HepG2 (cell line): ENCODE data around the gene ARPC1A. TPM values are rescaled to one million over a fixed set of nuclear protein-coding genes. Genes with fewer than 3 reads are reported as not detected.

Source experiments
- DMAP1 ChIP-seq: IDR thresholded peaks from 2 replicates; pipeline ENCODE4 v1.6.1; 2016
- FOXC1 ChIP-seq: sonication (generic); formaldehyde crosslinking; IDR thresholded peaks from 2 replicates; pipeline ENCODE4 v1.8.0; 2022; ENCODE audit warnings: mild to moderate bottlenecking, missing genetic modification reagents, borderline replicate concordance
- FOXM1 ChIP-seq: sonication (generic); formaldehyde crosslinking; IDR thresholded peaks from 2 replicates; pipeline ENCODE4 v1.5.0; 2020; ENCODE audit warnings: missing genetic modification reagents
- GFI1 ChIP-seq: sonication (generic); formaldehyde crosslinking; IDR thresholded peaks from 2 replicates; pipeline ENCODE4 v1.5.0; 2020; ENCODE audit warnings: missing genetic modification reagents, mild to moderate bottlenecking, borderline replicate concordance
- HIVEP1 ChIP-seq: sonication (generic); formaldehyde crosslinking; IDR thresholded peaks from 2 replicates; pipeline ENCODE4 v1.4.0; 2020; ENCODE audit warnings: mild to moderate bottlenecking, missing genetic modification reagents
- IRF2 ChIP-seq: IDR thresholded peaks from 2 replicates; pipeline ENCODE4 v1.6.1; 2018; ENCODE audit warnings: missing genetic modification reagents, missing compliant biosample characterization
- KDM1A ChIP-seq: IDR thresholded peaks from 2 replicates; pipeline ENCODE4 v1.6.1; 2016; ENCODE audit warnings: missing compliant biosample characterization
- MBD4 ChIP-seq: IDR thresholded peaks from 2 replicates; pipeline ENCODE4 v1.6.1; 2012; ENCODE audit warnings: low read length, inconsistent platforms, borderline replicate concordance
- NR1H2 ChIP-seq: sonication (generic); formaldehyde crosslinking; IDR thresholded peaks from 2 replicates; pipeline ENCODE4 v1.8.1; 2022; ENCODE audit warnings: low read depth, missing genetic modification reagents, borderline replicate concordance
- POLR2AphosphoS2 ChIP-seq: IDR thresholded peaks from 2 replicates; pipeline ENCODE4 v1.6.1; 2011; ENCODE audit warnings: low read depth, low read length, improper control_type of control experiment
- SMAD9 ChIP-seq: sonication (generic); formaldehyde crosslinking; IDR thresholded peaks from 2 replicates; pipeline ENCODE4 v1.5.1; 2020; ENCODE audit warnings: mild to moderate bottlenecking, missing genetic modification reagents
- SP2 ChIP-seq: sonication (generic); formaldehyde crosslinking; IDR thresholded peaks from 2 replicates; pipeline ENCODE4 v1.5.1; 2020; ENCODE audit warnings: mild to moderate bottlenecking, missing genetic modification reagents
- TAF15 ChIP-seq: fragments of 200-400 bp; formaldehyde crosslinking; IDR thresholded peaks from one replicate; pipeline ENCODE4 v1.6.1; 2018; ENCODE audit warnings: mild to moderate bottlenecking, low read depth, low read length; ENCODE audit not compliant: poor library complexity, severe bottlenecking
- TBP ChIP-seq: sonication (generic); formaldehyde crosslinking; IDR thresholded peaks from 2 replicates; pipeline ENCODE4 v1.5.0; 2020; ENCODE audit warnings: missing genetic modification reagents
- ZFP82 ChIP-seq: sonication (generic); formaldehyde crosslinking; IDR thresholded peaks from 2 replicates; pipeline ENCODE4 v1.5.1; 2020; ENCODE audit warnings: mild to moderate bottlenecking, missing genetic modification reagents, borderline replicate concordance
- ZNF124 ChIP-seq: sonication (generic); formaldehyde crosslinking; IDR thresholded peaks from 2 replicates; pipeline ENCODE4 v1.4.0; 2020; ENCODE audit warnings: missing genetic modification reagents
- ZNF17 ChIP-seq: sonication (generic); formaldehyde crosslinking; IDR thresholded peaks from 2 replicates; pipeline ENCODE4 v1.5.0; 2020; ENCODE audit warnings: mild to moderate bottlenecking, missing genetic modification reagents
- ZNF225 ChIP-seq: sonication (generic); formaldehyde crosslinking; IDR thresholded peaks from 2 replicates; pipeline ENCODE4 v1.4.0; 2020; ENCODE audit warnings: mild to moderate bottlenecking, missing genetic modification reagents
- ZNF550 ChIP-seq: sonication (generic); formaldehyde crosslinking; IDR thresholded peaks from 2 replicates; pipeline ENCODE4 v1.4.0; 2020; ENCODE audit warnings: mild to moderate bottlenecking, missing genetic modification reagents, borderline replicate concordance
- ZNF747 ChIP-seq: sonication (generic); formaldehyde crosslinking; IDR thresholded peaks from 2 replicates; pipeline ENCODE4 v1.8.1; 2023; ENCODE audit warnings: missing genetic modification reagents, mild to moderate bottlenecking, borderline replicate concordance
- polyA plus RNA-seq, 8 experiments: library from polyadenylated mRNA; depleted of rRNA in 3 of 8; stranded (reverse) in 7 of 8; unstranded in 1 of 8; fragments of >200 nt; fragmentation: Illumina TruSeq in 4 of 8; extraction: Trizol in 4 of 8; gene quantifications; 2 replicates each; pipeline versions ENCODE4 v1.2.1 to v1.2.3, GENCODE V29; 2011 to 2016; ENCODE audit warnings: low read depth in 4 of 8, missing spikeins in 1 of 8, mixed read lengths in 1 of 8; ENCODE audit not compliant: insufficient read depth in 1 of 8
- total RNA-seq, 5 experiments: library from RNA; depleted of rRNA; stranded (reverse); fragments of >200 nt; fragmentation: Illumina TruSeq; extraction: Trizol; gene quantifications; 2 replicates each; pipeline ENCODE4 v1.2.3, GENCODE V29; 2016; ENCODE audit warnings: low read depth in 1 of 5
- TF ChIP-seq, protein P1 (sequence below): sonication (generic); formaldehyde crosslinking; IDR thresholded peaks from 2 replicates; pipeline ENCODE4 v1.4.0; 2020; ENCODE audit warnings: missing genetic modification reagents
- TF ChIP-seq, protein P2 (sequence below): IDR thresholded peaks from 2 replicates; pipeline ENCODE4 v1.6.1; 2016; ENCODE audit warnings: missing genetic modification reagents, missing compliant biosample characterization
- TF ChIP-seq, protein P3 (sequence below): sonication (generic); formaldehyde crosslinking; IDR thresholded peaks from 2 replicates; pipeline ENCODE4 v1.4.0; 2020; ENCODE audit warnings: mild to moderate bottlenecking, missing genetic modification reagents, borderline replicate concordance
- TF ChIP-seq, protein P4 (sequence below): IDR thresholded peaks from 2 replicates; pipeline ENCODE4 v1.6.1; 2012; ENCODE audit warnings: inconsistent platforms
- TF ChIP-seq, protein P5 (sequence below): sonication (generic); formaldehyde crosslinking; IDR thresholded peaks from 2 replicates; pipeline ENCODE4 v1.5.1; 2020; ENCODE audit warnings: mild to moderate bottlenecking, missing genetic modification reagents, moderate library complexity
- TF ChIP-seq, protein P6 (sequence below): sonication (generic); formaldehyde crosslinking; IDR thresholded peaks from 2 replicates; pipeline ENCODE4 v1.4.0; 2020; ENCODE audit warnings: missing genetic modification reagents

ARPC1A gene
- total and polyA plus RNA-seq, 2 of the 13 experiments (the other 11 are each of a cell fraction or from before 2014, with no cell fraction given): 44.3 to 88.5 TPM

DNA sequence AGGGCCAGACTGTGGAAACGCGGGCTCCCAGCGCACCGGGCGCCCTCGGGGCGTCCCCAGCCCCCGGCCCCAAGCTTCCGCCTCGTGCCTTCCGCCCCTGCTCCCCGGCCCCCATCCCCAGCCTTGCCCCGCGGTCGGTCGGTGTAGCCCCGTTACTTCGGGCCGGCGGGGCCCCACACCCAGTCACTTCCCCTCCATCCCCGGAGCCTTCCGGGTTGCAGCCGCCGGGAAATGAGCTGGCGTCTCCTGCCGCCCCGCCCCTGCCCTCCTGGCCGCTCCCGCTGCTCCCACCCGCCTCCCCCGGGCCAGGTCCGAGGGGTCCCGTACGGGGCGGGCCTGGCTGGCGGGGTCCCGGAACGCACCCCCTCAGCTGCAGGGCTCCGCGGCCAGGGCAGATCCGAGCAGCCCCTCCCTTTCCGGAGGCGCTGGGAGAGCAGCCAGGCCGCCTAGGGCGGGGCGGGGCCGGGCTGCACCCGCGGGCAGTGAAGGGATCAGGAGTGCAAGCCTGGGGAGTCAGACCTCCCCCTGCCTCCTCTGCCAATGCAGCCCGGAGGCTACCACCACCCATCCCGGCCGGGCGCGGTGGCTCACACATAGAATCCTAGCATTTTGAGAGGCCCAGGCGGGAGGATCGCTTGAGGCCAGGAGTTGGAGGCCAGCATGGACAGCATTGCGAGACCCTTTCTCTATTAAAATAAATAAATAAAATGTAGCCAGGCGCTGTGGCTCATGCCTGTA, 49.5 kb downstream of the ARPC1A start (continued):
- TF ChIP-seq, protein P1, sequence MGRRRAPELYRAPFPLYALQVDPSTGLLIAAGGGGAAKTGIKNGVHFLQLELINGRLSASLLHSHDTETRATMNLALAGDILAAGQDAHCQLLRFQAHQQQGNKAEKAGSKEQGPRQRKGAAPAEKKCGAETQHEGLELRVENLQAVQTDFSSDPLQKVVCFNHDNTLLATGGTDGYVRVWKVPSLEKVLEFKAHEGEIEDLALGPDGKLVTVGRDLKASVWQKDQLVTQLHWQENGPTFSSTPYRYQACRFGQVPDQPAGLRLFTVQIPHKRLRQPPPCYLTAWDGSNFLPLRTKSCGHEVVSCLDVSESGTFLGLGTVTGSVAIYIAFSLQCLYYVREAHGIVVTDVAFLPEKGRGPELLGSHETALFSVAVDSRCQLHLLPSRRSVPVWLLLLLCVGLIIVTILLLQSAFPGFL (CRISPR knock-in tag): no peak
- no peak for TF ChIP-seq FOXM1
- TF ChIP-seq, protein P2, sequence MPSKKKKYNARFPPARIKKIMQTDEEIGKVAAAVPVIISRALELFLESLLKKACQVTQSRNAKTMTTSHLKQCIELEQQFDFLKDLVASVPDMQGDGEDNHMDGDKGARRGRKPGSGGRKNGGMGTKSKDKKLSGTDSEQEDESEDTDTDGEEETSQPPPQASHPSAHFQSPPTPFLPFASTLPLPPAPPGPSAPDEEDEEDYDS (CRISPR knock-in tag): no peak
- TF ChIP-seq GFI1 (CRISPR knock-in tag): no peak
- TF ChIP-seq ZNF550 (CRISPR knock-in tag): no peak
- no peak for TF ChIP-seq KDM1A (CRISPR knock-in tag)
- TF ChIP-seq ZNF747 (CRISPR knock-in tag): peak; percentile 50
- no peak for TF ChIP-seq ZNF124 (CRISPR knock-in tag)
- TF ChIP-seq, protein P3, sequence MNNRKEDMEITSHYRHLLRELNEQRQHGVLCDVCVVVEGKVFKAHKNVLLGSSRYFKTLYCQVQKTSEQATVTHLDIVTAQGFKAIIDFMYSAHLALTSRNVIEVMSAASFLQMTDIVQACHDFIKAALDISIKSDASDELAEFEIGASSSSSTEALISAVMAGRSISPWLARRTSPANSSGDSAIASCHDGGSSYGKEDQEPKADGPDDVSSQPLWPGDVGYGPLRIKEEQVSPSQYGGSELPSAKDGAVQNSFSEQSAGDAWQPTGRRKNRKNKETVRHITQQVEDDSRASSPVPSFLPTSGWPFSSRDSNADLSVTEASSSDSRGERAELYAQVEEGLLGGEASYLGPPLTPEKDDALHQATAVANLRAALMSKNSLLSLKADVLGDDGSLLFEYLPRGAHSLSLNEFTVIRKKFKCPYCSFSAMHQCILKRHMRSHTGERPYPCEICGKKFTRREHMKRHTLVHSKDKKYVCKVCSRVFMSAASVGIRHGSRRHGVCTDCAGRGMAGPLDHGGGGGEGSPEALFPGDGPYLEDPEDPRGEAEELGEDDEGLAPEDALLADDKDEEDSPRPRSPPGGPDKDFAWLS (CRISPR knock-in tag): no peak
- no peak for TF ChIP-seq ZNF225 (CRISPR knock-in tag)
- TF ChIP-seq, protein P4, sequence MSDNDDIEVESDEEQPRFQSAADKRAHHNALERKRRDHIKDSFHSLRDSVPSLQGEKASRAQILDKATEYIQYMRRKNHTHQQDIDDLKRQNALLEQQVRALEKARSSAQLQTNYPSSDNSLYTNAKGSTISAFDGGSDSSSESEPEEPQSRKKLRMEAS: no peak
- no peak for TF ChIP-seq TAF15
- no peak for TF ChIP-seq FOXC1
- TF ChIP-seq TBP (CRISPR knock-in tag): no peak
- TF ChIP-seq SMAD9 (CRISPR knock-in tag): no peak
- no peak; the same call in 1 of the 2 replicates for TF ChIP-seq IRF2 (CRISPR knock-in tag)
- no peak for TF ChIP-seq HIVEP1 (CRISPR knock-in tag)
- no peak for TF ChIP-seq NR1H2
- no peak for TF ChIP-seq POLR2AphosphoS2
- no peak for TF ChIP-seq SP2
- TF ChIP-seq DMAP1: peak; percentile 30; the same call in 1 of the 2 replicates
- TF ChIP-seq, protein P5, sequence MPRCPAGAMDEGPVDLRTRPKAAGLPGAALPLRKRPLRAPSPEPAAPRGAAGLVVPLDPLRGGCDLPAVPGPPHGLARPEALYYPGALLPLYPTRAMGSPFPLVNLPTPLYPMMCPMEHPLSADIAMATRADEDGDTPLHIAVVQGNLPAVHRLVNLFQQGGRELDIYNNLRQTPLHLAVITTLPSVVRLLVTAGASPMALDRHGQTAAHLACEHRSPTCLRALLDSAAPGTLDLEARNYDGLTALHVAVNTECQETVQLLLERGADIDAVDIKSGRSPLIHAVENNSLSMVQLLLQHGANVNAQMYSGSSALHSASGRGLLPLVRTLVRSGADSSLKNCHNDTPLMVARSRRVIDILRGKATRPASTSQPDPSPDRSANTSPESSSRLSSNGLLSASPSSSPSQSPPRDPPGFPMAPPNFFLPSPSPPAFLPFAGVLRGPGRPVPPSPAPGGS: no peak
- TF ChIP-seq MBD4: no peak
- TF ChIP-seq, protein P6, sequence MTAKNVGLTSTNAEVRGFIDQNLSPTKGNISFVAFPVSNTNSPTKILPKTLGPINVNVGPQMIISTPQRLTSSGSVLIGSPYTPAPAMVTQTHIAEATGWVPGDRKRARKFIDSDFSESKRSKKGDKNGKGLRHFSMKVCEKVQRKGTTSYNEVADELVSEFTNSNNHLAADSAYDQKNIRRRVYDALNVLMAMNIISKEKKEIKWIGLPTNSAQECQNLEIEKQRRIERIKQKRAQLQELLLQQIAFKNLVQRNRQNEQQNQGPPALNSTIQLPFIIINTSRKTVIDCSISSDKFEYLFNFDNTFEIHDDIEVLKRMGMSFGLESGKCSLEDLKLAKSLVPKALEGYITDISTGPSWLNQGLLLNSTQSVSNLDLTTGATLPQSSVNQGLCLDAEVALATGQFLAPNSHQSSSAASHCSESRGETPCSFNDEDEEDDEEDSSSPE: peak; percentile 40; the same call in 1 of the 2 replicates
- TF ChIP-seq ZFP82 (CRISPR knock-in tag): no peak
- no peak for TF ChIP-seq ZNF17 (CRISPR knock-in tag)
